AG04449 (cell line): ENCODE measurements around the gene IL34.

Experiments used
- CTCF ChIA-PET: fragments of 350-600 bp; formaldehyde crosslinking; extraction: SDS; loops from one replicate; lab custom pipeline; 2021; ENCODE audit warnings: antibody characterized with exemption; lab: Yijun Ruan, JAX
- POLR2A ChIA-PET: fragments of 400-600, 350-600 bp; formaldehyde crosslinking; extraction: SDS; loops from one replicate; lab custom pipeline; 2020; ENCODE audit warnings: antibody characterized with exemption, inconsistent platforms; lab: Yijun Ruan, JAX
- DNase-seq: peaks from one replicate; pipeline ENCODE4 v3.0.0-alpha.2; 2010; ENCODE audit warnings: low read depth, low spot score
- H3K4me3 ChIP-seq: 2 replicates; pipeline ENCODE4 v1.5.1; 2011; ENCODE audit warnings: low read depth, mild to moderate bottlenecking, control low read depth, low read length
- CTCF ChIP-seq: IDR thresholded peaks from one replicate; pipeline ENCODE4 v1.5.1; 2011; ENCODE audit warnings: mild to moderate bottlenecking, moderate library complexity, low read length, control low read depth, inconsistent platforms; ENCODE audit not compliant: insufficient read depth; ENCODE audit errors: missing control alignments

IL34 gene

GRCh38 chr16:70662991-70663523 lies 16.7 kb downstream of the IL34 start:
- TF ChIP-seq CTCF, result no peak
- DNase-seq, result no peak
- CTCF ChIA-PET, result interaction anchor here (0.7 to 2.2 kb wide), 3 partner anchors 10 to 108 kb away, joined by 3 to 11 read pairs (median 10); no protein-coding TSS in a partner anchor

GRCh38 chr16:70663524-70664324 lies 17.4 kb downstream of the IL34 start:
- no peak overlapping the region for H3K4me3 ChIP-seq
- POLR2A ChIA-PET, result no interaction called here
- DNase-seq, result no peak
- CTCF ChIA-PET, result interaction anchor here (2.2 to 6.7 kb wide), 2 partner anchors 10 to 107 kb away, joined by 11 to 69 read pairs; no protein-coding TSS in a partner anchor
- TF ChIP-seq CTCF, result no peak

More at GRCh38 chr16:70662991-70663523, 16.7 kb downstream of the IL34 start:
- POLR2A ChIA-PET, result no interaction called here
- no peak overlapping the region for H3K4me3 ChIP-seq

- ChIA-PET CTCF (interaction anchor here (6.7 kb wide), 1 partner anchor 106 kb away, joined by 69 read pairs; no protein-coding TSS in a partner anchor), POLR2A (no interaction called here)
- no peak overlapping the region for H3K4me3 ChIP-seq
- no peak for DNase-seq
- TF ChIP-seq CTCF, result no peak
These were observed 18.2 kb downstream of the IL34 start for GRCh38 chr16:70664325-70665112.

- ChIA-PET POLR2A (no interaction called here), CTCF (interaction anchor here (1.5 to 6.7 kb wide), 2 partner anchors 92 to 105 kb away, joined by 3 to 69 read pairs; no protein-coding TSS in a partner anchor)
- no peak for DNase-seq
- no peak overlapping the region for H3K4me3 ChIP-seq
- TF ChIP-seq CTCF, result no peak
These were observed 18.8 kb downstream of the IL34 start for GRCh38 chr16:70665113-70665694.

- no peak for TF ChIP-seq CTCF
- no peak overlapping the region for H3K4me3 ChIP-seq
- CTCF ChIA-PET, result interaction anchor here (1.0 to 6.7 kb wide), 4 partner anchors 12 to 104 kb away, joined by 3 to 69 read pairs (median 5); no protein-coding TSS in a partner anchor
- POLR2A ChIA-PET, result interaction anchor here (0.9 kb wide), 1 partner anchor 94 kb away, joined by 4 read pairs; no protein-coding TSS in a partner anchor
- no peak for DNase-seq
These were observed 19.7 kb downstream of the IL34 start for GRCh38 chr16:70665806-70666735.
